ENCODE data around the gene ACTRT3.

Gene ACTRT3

DNA sequence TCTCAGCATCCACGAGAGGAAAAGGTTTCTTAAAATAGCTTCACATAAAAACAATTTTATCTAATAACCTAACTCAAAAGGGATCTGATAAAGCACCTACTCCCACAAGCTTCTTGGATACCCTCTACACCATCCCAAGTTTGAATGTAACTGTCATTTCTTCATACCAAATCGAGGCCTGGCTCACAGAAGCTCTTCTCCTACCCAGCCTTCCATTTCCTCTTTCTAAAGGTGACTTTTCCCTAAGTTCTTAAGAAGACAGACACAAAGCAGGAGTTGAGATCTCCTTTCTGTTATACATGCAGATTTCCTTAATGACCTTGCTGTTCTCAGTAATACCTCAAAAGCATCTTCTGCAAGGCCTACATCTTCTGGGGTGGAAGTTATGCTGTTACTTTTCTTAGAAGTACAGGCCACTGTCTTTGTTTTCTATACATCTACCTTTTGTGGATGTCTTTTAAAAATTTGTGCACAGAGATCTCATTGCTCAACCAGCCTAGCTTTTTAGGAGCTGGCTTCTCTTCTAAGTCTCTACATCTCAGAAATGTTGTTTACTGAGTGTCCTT lies 40.0 kb upstream of the ACTRT3 start:
- no peak for FAIRE-seq
- no peak for DNase-seq (ENCODE audit: insufficient read length, low spot score)
- TF ChIP-seq TAF1 (IDR thresholded peaks at IDR 0.05; ENCODE audit: low read depth, low read length) (no peak), POU2F2 (IDR thresholded peaks at IDR 0.05; ENCODE audit: low read depth, low read length) (no peak), POLR2A (IDR thresholded peaks at IDR 0.05; ENCODE audit: low read depth, low read length) (no peak), POLR2AphosphoS5 (IDR thresholded peaks at IDR 0.05; ENCODE audit: low read depth, low read length) (no peak), SPI1 (IDR thresholded peaks at IDR 0.05; ENCODE audit: low read depth, low read length) (peak; percentile 54), PAX5 (IDR thresholded peaks at IDR 0.05; ENCODE audit: insufficient read depth, low read length, severe bottlenecking) (no peak)

GRCh38 chr3:169804681-169805080 lies 35.3 kb upstream of the ACTRT3 start:
- DNase-seq (ENCODE audit: insufficient read length, low spot score) = no peak
- no peak for TF ChIP-seq TAF1 (IDR thresholded peaks at IDR 0.05; ENCODE audit: low read depth, low read length)
- TF ChIP-seq SPI1 (IDR thresholded peaks at IDR 0.05; ENCODE audit: low read depth, low read length) = no peak
- TF ChIP-seq POU2F2 (IDR thresholded peaks at IDR 0.05; ENCODE audit: low read depth, low read length) = no peak
- no peak for TF ChIP-seq POLR2A (IDR thresholded peaks at IDR 0.05; ENCODE audit: low read depth, low read length)
- TF ChIP-seq POLR2AphosphoS5 (IDR thresholded peaks at IDR 0.05; ENCODE audit: low read depth, low read length) = no peak
- no peak for TF ChIP-seq PAX5 (IDR thresholded peaks at IDR 0.05; ENCODE audit: insufficient read depth, low read length, severe bottlenecking)
- no peak for FAIRE-seq

DNA sequence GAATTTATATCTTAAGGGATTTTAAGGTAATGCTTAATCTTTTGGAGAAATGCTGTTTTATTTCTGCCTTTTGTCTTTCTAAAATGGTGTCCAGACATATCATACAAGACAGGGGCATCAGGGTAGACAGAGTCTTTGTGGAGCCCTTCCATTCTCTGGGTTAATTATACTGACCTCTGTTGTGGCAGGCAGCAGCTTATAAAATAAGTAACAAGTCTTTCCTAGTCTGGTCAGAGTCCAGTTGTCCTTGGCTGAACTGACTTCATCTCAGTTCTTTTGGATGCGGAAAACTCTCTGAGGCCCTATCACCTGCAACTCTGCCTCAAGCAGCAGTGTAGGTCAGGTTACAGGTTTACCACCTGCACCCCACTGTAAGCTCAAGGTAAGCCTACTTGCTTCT lies 23.0 kb upstream of the ACTRT3 start:
- TF ChIP-seq POU2F2 (IDR thresholded peaks at IDR 0.05; ENCODE audit: low read depth, low read length) (no peak), PAX5 (IDR thresholded peaks at IDR 0.05; ENCODE audit: insufficient read depth, low read length, severe bottlenecking) (no peak), TAF1 (IDR thresholded peaks at IDR 0.05; ENCODE audit: low read depth, low read length) (no peak), POLR2A (IDR thresholded peaks at IDR 0.05; ENCODE audit: low read depth, low read length) (no peak), SPI1 (IDR thresholded peaks at IDR 0.05; ENCODE audit: low read depth, low read length) (no peak), POLR2AphosphoS5 (IDR thresholded peaks at IDR 0.05; ENCODE audit: low read depth, low read length) (no peak)
- FAIRE-seq (no peak), DNase-seq (ENCODE audit: insufficient read length, low spot score) (no peak)

GRCh38 chr3:169790687-169791429 lies 21.5 kb upstream of the ACTRT3 start:
- FAIRE-seq (peak; percentile 81), DNase-seq (ENCODE audit: insufficient read length, low spot score) (no peak)
- TF ChIP-seq PAX5 (IDR thresholded peaks at IDR 0.05; ENCODE audit: insufficient read depth, low read length, severe bottlenecking) (no peak), POLR2A (IDR thresholded peaks at IDR 0.05; ENCODE audit: low read depth, low read length) (peak; percentile 45)

GRCh38 chr3:169790219-169790618 lies 20.9 kb upstream of the ACTRT3 start:
- no peak for TF ChIP-seq POU2F2 (IDR thresholded peaks at IDR 0.05; ENCODE audit: low read depth, low read length)
- DNase-seq (ENCODE audit: insufficient read length, low spot score) = no peak
- no peak for FAIRE-seq

DNA sequence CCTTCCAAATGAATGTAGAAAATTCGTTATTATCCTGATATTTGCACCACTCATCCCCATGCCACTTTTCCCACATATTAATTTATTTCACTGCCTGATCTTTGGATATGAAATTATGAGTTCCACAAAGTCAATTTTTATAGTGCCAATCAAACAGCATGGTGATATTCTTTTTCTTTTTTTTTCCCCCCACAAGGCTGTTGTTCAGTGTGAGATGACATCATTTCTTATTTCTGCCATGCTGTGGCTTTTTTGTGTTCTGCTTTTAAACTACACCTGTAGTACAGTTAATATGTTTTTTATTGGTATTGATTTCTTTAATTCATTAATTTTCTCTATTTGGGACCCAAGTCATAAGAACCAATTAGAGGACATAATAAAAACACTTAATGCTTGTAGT lies 18.4 kb upstream of the ACTRT3 start:
- no peak for FAIRE-seq
- TF ChIP-seq POLR2AphosphoS5 (IDR thresholded peaks at IDR 0.05; ENCODE audit: low read depth, low read length) (no peak), PAX5 (IDR thresholded peaks at IDR 0.05; ENCODE audit: insufficient read depth, low read length, severe bottlenecking) (no peak), TAF1 (IDR thresholded peaks at IDR 0.05; ENCODE audit: low read depth, low read length) (no peak), POU2F2 (IDR thresholded peaks at IDR 0.05; ENCODE audit: low read depth, low read length) (no peak), POLR2A (IDR thresholded peaks at IDR 0.05; ENCODE audit: low read depth, low read length) (no peak), SPI1 (IDR thresholded peaks at IDR 0.05; ENCODE audit: low read depth, low read length) (no peak)
- no peak for DNase-seq (ENCODE audit: insufficient read length, low spot score)

DNA sequence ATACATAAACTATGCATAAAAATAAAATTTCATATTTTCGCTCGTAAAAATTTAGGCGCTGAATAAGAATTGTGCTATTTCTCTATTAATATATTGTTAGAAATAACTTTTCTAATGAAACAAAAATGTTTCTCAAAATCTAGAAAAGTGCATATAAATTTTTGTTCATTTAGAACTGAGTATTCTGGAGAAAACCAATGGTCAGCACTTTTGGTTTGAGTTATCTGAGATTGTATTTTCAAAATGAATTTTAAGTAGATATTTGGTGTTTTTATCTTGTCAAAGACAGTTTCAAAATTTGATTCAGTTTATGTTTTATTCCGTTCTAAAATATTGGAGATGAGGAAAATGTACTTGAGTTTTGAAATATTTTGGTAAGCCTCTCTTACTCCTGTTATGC lies 17.8 kb upstream of the ACTRT3 start:
- FAIRE-seq (no peak), DNase-seq (ENCODE audit: insufficient read length, low spot score) (no peak)
- TF ChIP-seq TAF1 (IDR thresholded peaks at IDR 0.05; ENCODE audit: low read depth, low read length) (no peak), SPI1 (IDR thresholded peaks at IDR 0.05; ENCODE audit: low read depth, low read length) (no peak), POU2F2 (IDR thresholded peaks at IDR 0.05; ENCODE audit: low read depth, low read length) (no peak), PAX5 (IDR thresholded peaks at IDR 0.05; ENCODE audit: insufficient read depth, low read length, severe bottlenecking) (no peak), POLR2AphosphoS5 (IDR thresholded peaks at IDR 0.05; ENCODE audit: low read depth, low read length) (no peak), POLR2A (IDR thresholded peaks at IDR 0.05; ENCODE audit: low read depth, low read length) (no peak)

GRCh38 chr3:169781209-169781855 lies 12.0 kb upstream of the ACTRT3 start:
- FAIRE-seq = no peak
- no peak for DNase-seq (ENCODE audit: insufficient read length, low spot score)
- no peak for TF ChIP-seq POU2F2 (IDR thresholded peaks at IDR 0.05; ENCODE audit: low read depth, low read length)
- no peak for TF ChIP-seq POLR2AphosphoS5 (IDR thresholded peaks at IDR 0.05; ENCODE audit: low read depth, low read length)
- TF ChIP-seq POLR2A (IDR thresholded peaks at IDR 0.05; ENCODE audit: low read depth, low read length) = no peak
- TF ChIP-seq SPI1 (IDR thresholded peaks at IDR 0.05; ENCODE audit: low read depth, low read length) = no peak
- TF ChIP-seq PAX5 (IDR thresholded peaks at IDR 0.05; ENCODE audit: insufficient read depth, low read length, severe bottlenecking) = no peak
- TF ChIP-seq TAF1 (IDR thresholded peaks at IDR 0.05; ENCODE audit: low read depth, low read length) = no peak

GRCh38 chr3:169780742-169781141 lies 11.4 kb upstream of the ACTRT3 start:
- TF ChIP-seq POLR2AphosphoS5 (IDR thresholded peaks at IDR 0.05; ENCODE audit: low read depth, low read length) = no peak
- TF ChIP-seq SPI1 (IDR thresholded peaks at IDR 0.05; ENCODE audit: low read depth, low read length) = no peak
- no peak for TF ChIP-seq TAF1 (IDR thresholded peaks at IDR 0.05; ENCODE audit: low read depth, low read length)
- no peak for TF ChIP-seq POLR2A (IDR thresholded peaks at IDR 0.05; ENCODE audit: low read depth, low read length)
- no peak for TF ChIP-seq PAX5 (IDR thresholded peaks at IDR 0.05; ENCODE audit: insufficient read depth, low read length, severe bottlenecking)
- no peak for TF ChIP-seq POU2F2 (IDR thresholded peaks at IDR 0.05; ENCODE audit: low read depth, low read length)
- FAIRE-seq (peak; percentile 16), DNase-seq (ENCODE audit: insufficient read length, low spot score) (no peak)
